ENCODE data around the gene GRB10.

GRB10 gene

GRCh38 chr7:50669890-50670289 is 112.8 kb downstream of the GRB10 start:
- H3K4me3 ChIP-seq (ENCODE audit: low read length): no peak overlapping the region
- TF ChIP-seq ZNF274 (IDR thresholded peaks at IDR 0.05; ENCODE audit: low read depth, low read length): no peak

- no peak for TF ChIP-seq ZNF274 (IDR thresholded peaks at IDR 0.05; ENCODE audit: low read depth, low read length)
- no peak overlapping the region for H3K4me3 ChIP-seq (ENCODE audit: low read length)
Measured at GRCh38 chr7:50667789-50668226, 114.9 kb downstream of the GRB10 start.

- no peak for TF ChIP-seq ZNF274 (IDR thresholded peaks at IDR 0.05; ENCODE audit: low read depth, low read length)
- no peak overlapping the region for H3K4me3 ChIP-seq (ENCODE audit: low read length)
Measured at GRCh38 chr7:50667338-50667737, 115.4 kb downstream of the GRB10 start.

GRCh38 chr7:50666124-50666496 is 116.6 kb downstream of the GRB10 start:
- H3K4me3 ChIP-seq (ENCODE audit: low read length): no peak overlapping the region
- TF ChIP-seq ZNF274 (IDR thresholded peaks at IDR 0.05; ENCODE audit: low read depth, low read length): no peak

GRCh38 chr7:50665403-50666123 is 117.1 kb downstream of the GRB10 start:
- H3K4me3 ChIP-seq (ENCODE audit: low read length): no peak overlapping the region
- TF ChIP-seq ZNF274 (IDR thresholded peaks at IDR 0.05; ENCODE audit: low read depth, low read length): no peak

- no peak overlapping the region for H3K4me3 ChIP-seq (ENCODE audit: low read length)
- no peak for TF ChIP-seq ZNF274 (IDR thresholded peaks at IDR 0.05; ENCODE audit: low read depth, low read length)
Measured at GRCh38 chr7:50664937-50665336, 117.8 kb downstream of the GRB10 start.

GRCh38 chr7:50664461-50664922 is 118.2 kb downstream of the GRB10 start:
- TF ChIP-seq ZNF274 (IDR thresholded peaks at IDR 0.05; ENCODE audit: low read depth, low read length): no peak
- H3K4me3 ChIP-seq (ENCODE audit: low read length): no peak overlapping the region

- no peak for TF ChIP-seq ZNF274 (IDR thresholded peaks at IDR 0.05; ENCODE audit: low read depth, low read length)
- H3K4me3 ChIP-seq (ENCODE audit: low read length): no peak overlapping the region
Measured at GRCh38 chr7:50663396-50664102, 119.1 kb downstream of the GRB10 start.

GRCh38 chr7:50662996-50663395 is 119.7 kb downstream of the GRB10 start:
- H3K4me3 ChIP-seq (ENCODE audit: low read length): no peak overlapping the region

GRCh38 chr7:50662041-50662694 is 120.5 kb downstream of the GRB10 start:
- TF ChIP-seq ZNF274 (IDR thresholded peaks at IDR 0.05; ENCODE audit: low read depth, low read length): no peak
- no peak overlapping the region for H3K4me3 ChIP-seq (ENCODE audit: low read length)

More at GRCh38 chr7:50662996-50663395, 119.7 kb downstream of the GRB10 start:
- TF ChIP-seq ZNF274 (IDR thresholded peaks at IDR 0.05; ENCODE audit: low read depth, low read length): no peak

- TF ChIP-seq ZNF274 (IDR thresholded peaks at IDR 0.05; ENCODE audit: low read depth, low read length): no peak
Measured at GRCh38 chr7:50661345-50662040, 121.2 kb downstream of the GRB10 start.

GRCh38 chr7:50660830-50661175 is 121.9 kb downstream of the GRB10 start:
- no peak overlapping the region for H3K4me3 ChIP-seq (ENCODE audit: low read length)
- no peak for TF ChIP-seq ZNF274 (IDR thresholded peaks at IDR 0.05; ENCODE audit: low read depth, low read length)

More at GRCh38 chr7:50661345-50662040, 121.2 kb downstream of the GRB10 start:
- H3K4me3 ChIP-seq (ENCODE audit: low read length): no peak overlapping the region

- no peak for TF ChIP-seq ZNF274 (IDR thresholded peaks at IDR 0.05; ENCODE audit: low read depth, low read length)
- H3K4me3 ChIP-seq (ENCODE audit: low read length): no peak overlapping the region
Measured at GRCh38 chr7:50660040-50660829, 122.5 kb downstream of the GRB10 start.
